Caco-2 (cell line): ENCODE data around the gene CFC1B. TPM values are rescaled to one million over a fixed set of nuclear protein-coding genes. Genes with fewer than 3 reads are reported as not detected.

Experiments
- total RNA-seq: library from RNA; stranded (reverse); gene quantifications from 2 replicates; pipeline ENCODE4 v1.2.3, GENCODE V29; 2022

Gene CFC1B
- total RNA-seq, 1 experiment from 2014 or later: not detected

Other genes with a start within 250 kb of the CFC1B start
- gene IMP4, start 178.3 kb upstream of the CFC1B start, total RNA-seq: 105 and 120 TPM in 2 replicates
- 46.5 and 51.0 TPM in 2 replicates for gene PTPN18, start 165.2 kb upstream of the CFC1B start, total RNA-seq
- 7.0 and 7.3 TPM in 2 replicates for gene POTEI, start 11.9 kb upstream of the CFC1B start, total RNA-seq
- not detected in 2 replicates for gene CFC1, start 78.4 kb downstream of the CFC1B start, total RNA-seq
- not detected in 2 replicates for gene POTEJ, start 90.2 kb downstream of the CFC1B start, total RNA-seq
- not detected in 2 replicates for gene GPR148, start 207.8 kb downstream of the CFC1B start, total RNA-seq
- 0.79 TPM in 2 replicates for gene AMER3, start 234.3 kb downstream of the CFC1B start, total RNA-seq